Gastrocnemius medialis (tissue), 4 donors: Measurements from ENCODE around the gene CACNA1B.

Source experiments
- POLR2A ChIP-seq, 2 donors: fragments of 450-650 bp; IDR thresholded peaks; one replicate each; pipeline ENCODE4 v1.6.1; 2017; ENCODE audit warnings: antibody characterized with exemption in 2 of 2, mild to moderate bottlenecking in 2 of 2, moderate library complexity in 2 of 2
- TF ChIP-seq, protein P1 (sequence below), 5 experiments: fragments of 450-650 bp in 3 of 5; fragments of 200-600 bp in 2 of 5; sonication (generic) in 2 of 5; IDR thresholded peaks in 4 of 5; conservative IDR thresholded peaks in 1 of 5; 1 replicate in 4 of 5; 2 replicates in 1 of 5; pipeline ENCODE4 v1.5.1; 2016 to 2019; ENCODE audit warnings: antibody characterized with exemption in 5 of 5, mild to moderate bottlenecking in 3 of 5, moderate library complexity in 3 of 5

DNA sequence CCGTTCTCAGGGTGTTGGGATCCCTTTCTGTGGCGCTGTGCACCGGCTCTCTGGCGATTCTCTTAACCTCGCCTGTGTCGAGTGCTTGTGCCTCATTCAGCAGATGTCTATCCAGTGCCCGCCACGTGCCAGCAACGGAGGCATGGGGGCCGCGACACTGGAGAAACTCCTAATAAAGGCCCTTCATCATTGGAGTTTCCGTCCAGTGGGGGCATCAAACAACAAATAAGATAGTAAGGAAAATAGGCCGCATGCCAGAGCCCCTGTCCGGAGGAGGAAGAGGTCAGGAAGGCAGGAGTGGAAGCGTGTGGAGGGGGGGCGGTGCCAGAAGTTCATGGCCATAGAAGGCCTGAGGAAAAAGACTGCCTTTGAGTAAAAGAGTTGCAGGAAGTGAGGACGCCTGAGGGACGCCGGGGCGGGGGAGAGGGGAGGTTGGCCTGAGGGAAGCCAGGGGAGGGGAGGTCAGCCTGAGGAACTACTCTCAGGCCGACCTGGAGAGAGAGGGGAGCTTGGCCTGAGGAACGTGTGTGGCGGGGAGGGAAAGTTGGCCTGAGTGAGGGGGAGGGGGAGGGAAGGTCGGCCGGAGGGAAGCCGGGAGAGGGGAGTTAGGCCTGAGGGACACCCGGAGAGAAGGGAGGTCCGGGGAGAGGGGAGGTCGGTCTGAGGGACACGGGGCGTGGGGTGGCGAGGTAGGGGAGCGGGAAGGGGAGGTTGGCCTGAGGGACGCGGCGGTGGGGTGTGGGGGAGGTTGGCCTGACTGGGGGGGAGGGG lies 82.2 kb downstream of the CACNA1B start:
- TF ChIP-seq, protein P1, sequence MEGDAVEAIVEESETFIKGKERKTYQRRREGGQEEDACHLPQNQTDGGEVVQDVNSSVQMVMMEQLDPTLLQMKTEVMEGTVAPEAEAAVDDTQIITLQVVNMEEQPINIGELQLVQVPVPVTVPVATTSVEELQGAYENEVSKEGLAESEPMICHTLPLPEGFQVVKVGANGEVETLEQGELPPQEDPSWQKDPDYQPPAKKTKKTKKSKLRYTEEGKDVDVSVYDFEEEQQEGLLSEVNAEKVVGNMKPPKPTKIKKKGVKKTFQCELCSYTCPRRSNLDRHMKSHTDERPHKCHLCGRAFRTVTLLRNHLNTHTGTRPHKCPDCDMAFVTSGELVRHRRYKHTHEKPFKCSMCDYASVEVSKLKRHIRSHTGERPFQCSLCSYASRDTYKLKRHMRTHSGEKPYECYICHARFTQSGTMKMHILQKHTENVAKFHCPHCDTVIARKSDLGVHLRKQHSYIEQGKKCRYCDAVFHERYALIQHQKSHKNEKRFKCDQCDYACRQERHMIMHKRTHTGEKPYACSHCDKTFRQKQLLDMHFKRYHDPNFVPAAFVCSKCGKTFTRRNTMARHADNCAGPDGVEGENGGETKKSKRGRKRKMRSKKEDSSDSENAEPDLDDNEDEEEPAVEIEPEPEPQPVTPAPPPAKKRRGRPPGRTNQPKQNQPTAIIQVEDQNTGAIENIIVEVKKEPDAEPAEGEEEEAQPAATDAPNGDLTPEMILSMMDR (IDR thresholded peaks at IDR 0.05 in 4 of 5, conservative IDR thresholded peaks at IDR 0.05 in 1 of 5), result no peak
- TF ChIP-seq POLR2A (IDR thresholded peaks at IDR 0.05), result no peak
